NCI-H128 (cell line): ENCODE data around the gene WDR18.
"Not testable (repeated sequence)": the region's sequence is repeated elsewhere in the genome, so short reads cannot be mapped to it uniquely, and the experiment has no call there.

Experiments
- DNase-seq: peaks from one replicate; lab custom pipeline; 2025; ENCODE audit not compliant: unreplicated experiment; lab: John Stamatoyannopoulos, UW

Gene WDR18

GRCh38 chr19:948842-949496 lies 35.2 kb upstream of the WDR18 start:
- DNase-seq = no peak

GRCh38 chr19:950352-951066 lies 33.6 kb upstream of the WDR18 start:
- no peak for DNase-seq

GRCh38 chr19:952049-952679 lies 32.0 kb upstream of the WDR18 start:
- no peak for DNase-seq

- no peak for DNase-seq
Measured at GRCh38 chr19:952680-953444, 31.3 kb upstream of the WDR18 start.

GRCh38 chr19:953445-954271 lies 30.5 kb upstream of the WDR18 start:
- no peak for DNase-seq

GRCh38 chr19:954272-954671 lies 29.9 kb upstream of the WDR18 start:
- DNase-seq = no peak

- DNase-seq = no peak
Measured at GRCh38 chr19:954672-955494, 29.3 kb upstream of the WDR18 start.

GRCh38 chr19:955803-956765 lies 28.1 kb upstream of the WDR18 start:
- DNase-seq = no peak

GRCh38 chr19:956766-957440 lies 27.2 kb upstream of the WDR18 start:
- DNase-seq = no peak

GRCh38 chr19:957578-957977 lies 26.6 kb upstream of the WDR18 start:
- not testable (repeated sequence) for DNase-seq

- no peak for DNase-seq
Measured at GRCh38 chr19:958967-959855, 24.9 kb upstream of the WDR18 start.

- DNase-seq = no peak
Measured at GRCh38 chr19:960020-960419, 24.1 kb upstream of the WDR18 start.

- no peak for DNase-seq
Measured at GRCh38 chr19:960601-960938, 23.6 kb upstream of the WDR18 start.

- DNase-seq = no peak
Measured at GRCh38 chr19:961866-962620, 22.1 kb upstream of the WDR18 start.

- no peak for DNase-seq
Measured at GRCh38 chr19:962683-963400, 21.3 kb upstream of the WDR18 start.

GRCh38 chr19:963486-963951 lies 20.6 kb upstream of the WDR18 start:
- DNase-seq = no peak
